HG03039 (cell line): ENCODE data around the gene ATP6V0E2.
"Not testable (repeated sequence)": the region's sequence is repeated elsewhere in the genome, so short reads cannot be mapped to it uniquely, and the experiment has no call there.

Experiments
- ATAC-seq: cut with Tn5 transposase; IDR thresholded peaks from one replicate; pipeline ENCODE4 v1.9.1; 2021; ENCODE audit warnings: mild to moderate bottlenecking, moderate library complexity; ENCODE audit not compliant: unreplicated experiment

Gene ATP6V0E2

DNA sequence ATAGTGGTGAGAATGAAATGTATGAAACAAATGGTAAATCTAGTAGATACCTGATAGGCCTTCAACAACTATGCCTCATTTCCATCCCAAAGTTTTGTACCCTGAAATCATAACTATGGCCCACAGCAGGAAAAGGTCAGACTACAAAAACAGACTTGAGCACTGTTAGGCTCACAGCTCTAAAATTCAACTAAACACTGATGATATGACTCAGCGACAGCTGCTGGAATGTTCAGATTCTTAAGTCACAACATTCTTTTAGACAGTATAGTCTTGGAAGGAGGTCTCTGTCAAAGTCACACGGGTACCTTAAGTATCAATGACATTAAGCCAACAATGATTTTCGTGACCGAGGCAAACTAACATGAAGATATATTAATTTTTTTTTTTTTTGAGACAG, 38.4 kb downstream of the ATP6V0E2 start:
- not testable (repeated sequence) for ATAC-seq

DNA sequence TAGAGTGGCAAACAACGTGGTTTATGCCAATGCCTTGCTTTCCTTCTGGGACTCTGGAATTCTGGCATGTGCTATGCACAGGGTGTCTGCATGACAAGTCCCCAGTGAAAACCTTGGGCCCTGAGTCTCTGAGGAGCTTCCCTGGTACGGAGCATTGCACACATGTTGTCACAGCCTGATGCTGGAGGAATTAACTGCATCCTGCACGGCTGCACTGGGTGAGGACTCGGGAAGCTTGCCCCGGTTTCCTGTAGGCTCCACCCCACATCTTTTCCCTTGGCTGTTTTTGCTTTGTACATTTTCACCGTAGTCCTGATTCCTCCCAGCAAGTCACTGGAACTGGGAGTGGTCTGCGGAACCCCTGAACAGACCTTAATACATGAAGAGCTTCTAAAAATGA, 52.6 kb downstream of the ATP6V0E2 start:
- not testable (repeated sequence) for ATAC-seq
